Kidney epithelial cell (primary cell): Measurements from ENCODE around the gene GREB1. TPM values are rescaled to one million over a fixed set of nuclear protein-coding genes. Genes with fewer than 3 reads are reported as not detected.

Experiments used
- DNase-seq: peaks from one replicate; pipeline ENCODE4 v3.0.0-alpha.2; 2010; ENCODE audit warnings: low read depth
- H3K27me3 ChIP-seq: 2 replicates; pipeline ENCODE4 v1.6.0; 2011; ENCODE audit warnings: low read length; ENCODE audit not compliant: control insufficient read depth, insufficient read depth
- H3K36me3 ChIP-seq: 2 replicates; pipeline ENCODE4 v1.5.1; 2011; ENCODE audit warnings: low read length; ENCODE audit not compliant: control insufficient read depth, insufficient read depth
- H3K4me3 ChIP-seq: 2 replicates; pipeline ENCODE4 v1.5.1; 2011; ENCODE audit warnings: low read depth, mild to moderate bottlenecking, control low read depth, low read length
- total RNA-seq: library from RNA; depleted of rRNA; stranded (reverse); fragments of >200 nt; gene quantifications from 2 replicates; pipeline ENCODE4 v1.2.3, GENCODE V29; 2015
- TF ChIP-seq, protein P1 (sequence below): IDR thresholded peaks from 2 replicates; pipeline ENCODE4 v1.5.1; 2011; ENCODE audit warnings: mild to moderate bottlenecking, moderate library complexity, low read length, control low read depth, inconsistent platforms; ENCODE audit not compliant: insufficient read depth, poor library complexity, severe bottlenecking

GREB1 gene
- total RNA-seq, 1 donor from 2014 or later, result 2.8 TPM

DNA sequence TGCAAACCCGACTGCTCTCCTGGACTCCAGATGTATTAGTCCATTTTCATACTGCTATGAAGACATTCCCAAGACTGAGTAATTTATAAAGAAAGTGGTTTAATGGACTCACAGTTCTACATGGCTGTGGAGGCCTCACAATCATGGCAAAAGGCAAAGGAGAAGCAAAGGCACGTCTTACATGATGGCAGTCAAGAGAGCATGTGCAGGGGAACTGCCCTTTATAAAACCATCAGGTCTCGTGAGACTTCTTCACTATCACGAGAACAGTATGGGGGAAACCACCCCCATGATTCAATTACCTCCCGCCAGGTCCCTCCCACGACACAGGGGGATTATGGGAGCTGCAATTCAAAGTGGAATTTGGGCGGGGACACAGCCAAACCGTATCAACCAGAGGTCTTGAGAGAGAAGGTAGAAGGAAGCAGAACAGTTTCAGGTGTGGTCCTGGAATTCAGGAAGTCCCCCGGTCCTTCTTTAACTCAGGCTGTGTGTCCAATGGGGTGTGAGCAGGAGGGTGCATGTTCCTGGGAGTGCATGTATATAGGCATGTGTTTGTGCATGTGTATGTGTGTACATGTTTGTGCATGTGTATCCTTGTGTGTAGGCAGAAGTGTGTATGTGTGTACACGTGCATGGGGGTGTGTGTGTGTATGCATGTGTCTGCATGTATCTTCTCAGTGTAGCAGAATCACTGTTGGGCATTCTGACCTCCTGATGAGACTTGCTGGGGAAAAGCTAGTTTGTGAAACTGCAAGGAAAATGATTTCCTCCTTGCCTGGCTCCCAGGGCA, 46.2 kb downstream of the GREB1 start:
- Histone ChIP-seq H3K36me3 (no peaks in the 10 kb centered on the region), H3K4me3 (no peak overlapping the region), H3K27me3 (peaks cover 3% of the 10 kb centered on the region)
- DNase-seq, result no peak
- TF ChIP-seq, protein P1, sequence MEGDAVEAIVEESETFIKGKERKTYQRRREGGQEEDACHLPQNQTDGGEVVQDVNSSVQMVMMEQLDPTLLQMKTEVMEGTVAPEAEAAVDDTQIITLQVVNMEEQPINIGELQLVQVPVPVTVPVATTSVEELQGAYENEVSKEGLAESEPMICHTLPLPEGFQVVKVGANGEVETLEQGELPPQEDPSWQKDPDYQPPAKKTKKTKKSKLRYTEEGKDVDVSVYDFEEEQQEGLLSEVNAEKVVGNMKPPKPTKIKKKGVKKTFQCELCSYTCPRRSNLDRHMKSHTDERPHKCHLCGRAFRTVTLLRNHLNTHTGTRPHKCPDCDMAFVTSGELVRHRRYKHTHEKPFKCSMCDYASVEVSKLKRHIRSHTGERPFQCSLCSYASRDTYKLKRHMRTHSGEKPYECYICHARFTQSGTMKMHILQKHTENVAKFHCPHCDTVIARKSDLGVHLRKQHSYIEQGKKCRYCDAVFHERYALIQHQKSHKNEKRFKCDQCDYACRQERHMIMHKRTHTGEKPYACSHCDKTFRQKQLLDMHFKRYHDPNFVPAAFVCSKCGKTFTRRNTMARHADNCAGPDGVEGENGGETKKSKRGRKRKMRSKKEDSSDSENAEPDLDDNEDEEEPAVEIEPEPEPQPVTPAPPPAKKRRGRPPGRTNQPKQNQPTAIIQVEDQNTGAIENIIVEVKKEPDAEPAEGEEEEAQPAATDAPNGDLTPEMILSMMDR, result no peak

DNA sequence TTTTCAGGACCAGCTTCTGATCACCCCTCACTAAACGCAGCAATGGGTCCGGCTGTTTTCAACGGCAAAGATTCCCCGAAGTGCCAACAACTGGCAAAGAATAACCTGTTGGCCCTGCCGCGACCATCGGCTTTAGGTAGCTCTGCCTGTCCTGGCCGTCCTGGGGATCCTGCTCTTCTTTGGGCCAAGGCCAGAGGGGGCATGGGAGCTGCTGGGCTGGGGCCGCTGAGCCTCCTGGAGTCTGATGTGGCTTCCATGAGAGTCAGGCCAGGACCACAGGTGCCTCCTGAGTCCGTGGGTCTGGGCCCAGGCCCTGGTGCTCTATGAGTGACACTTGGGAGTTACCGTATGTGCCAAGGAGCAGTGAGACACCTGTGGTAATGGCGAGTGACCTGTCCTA, 46.9 kb downstream of the GREB1 start:
- DNase-seq, result no peak
- no peak overlapping the region for H3K4me3 ChIP-seq
- H3K27me3 ChIP-seq, result peaks cover 3% of the 10 kb centered on the region
- TF ChIP-seq, protein P1, result no peak
- H3K36me3 ChIP-seq, result no peaks in the 10 kb centered on the region

DNA sequence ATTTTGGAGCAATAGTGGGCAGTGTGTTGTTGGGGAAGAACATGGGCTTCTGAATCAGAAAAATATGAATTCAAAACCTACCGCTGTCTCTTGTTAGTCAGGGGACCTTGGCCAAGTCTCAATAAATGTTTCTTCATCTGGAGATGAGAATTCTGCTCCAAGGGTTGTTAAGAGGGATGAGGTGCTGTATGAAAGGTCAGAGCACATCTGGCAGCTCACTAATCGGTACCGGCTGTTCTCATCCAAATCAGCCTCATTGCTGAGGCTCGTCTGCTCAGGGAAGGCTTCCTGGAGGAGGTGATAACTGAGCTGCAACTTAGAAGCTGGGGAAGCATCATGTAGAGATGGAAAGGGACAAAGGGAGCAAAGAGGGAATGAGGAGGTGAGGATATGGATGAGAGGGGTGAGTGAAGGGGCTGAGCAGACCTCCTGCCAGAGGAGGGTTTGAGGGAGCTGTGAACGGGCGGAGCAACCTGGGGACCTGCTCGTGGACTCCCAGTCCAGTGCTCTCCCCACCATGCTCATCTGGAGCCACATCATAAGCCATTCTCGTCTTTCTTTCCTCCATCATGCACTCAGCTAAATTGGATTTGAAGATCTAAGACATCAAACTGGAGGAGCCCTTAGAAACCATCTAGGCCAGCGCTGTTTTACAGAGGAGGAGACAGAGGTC, 47.4 kb downstream of the GREB1 start:
- TF ChIP-seq, protein P1, result no peak
- DNase-seq, result no peak
- no peak overlapping the region for H3K4me3 ChIP-seq

DNA sequence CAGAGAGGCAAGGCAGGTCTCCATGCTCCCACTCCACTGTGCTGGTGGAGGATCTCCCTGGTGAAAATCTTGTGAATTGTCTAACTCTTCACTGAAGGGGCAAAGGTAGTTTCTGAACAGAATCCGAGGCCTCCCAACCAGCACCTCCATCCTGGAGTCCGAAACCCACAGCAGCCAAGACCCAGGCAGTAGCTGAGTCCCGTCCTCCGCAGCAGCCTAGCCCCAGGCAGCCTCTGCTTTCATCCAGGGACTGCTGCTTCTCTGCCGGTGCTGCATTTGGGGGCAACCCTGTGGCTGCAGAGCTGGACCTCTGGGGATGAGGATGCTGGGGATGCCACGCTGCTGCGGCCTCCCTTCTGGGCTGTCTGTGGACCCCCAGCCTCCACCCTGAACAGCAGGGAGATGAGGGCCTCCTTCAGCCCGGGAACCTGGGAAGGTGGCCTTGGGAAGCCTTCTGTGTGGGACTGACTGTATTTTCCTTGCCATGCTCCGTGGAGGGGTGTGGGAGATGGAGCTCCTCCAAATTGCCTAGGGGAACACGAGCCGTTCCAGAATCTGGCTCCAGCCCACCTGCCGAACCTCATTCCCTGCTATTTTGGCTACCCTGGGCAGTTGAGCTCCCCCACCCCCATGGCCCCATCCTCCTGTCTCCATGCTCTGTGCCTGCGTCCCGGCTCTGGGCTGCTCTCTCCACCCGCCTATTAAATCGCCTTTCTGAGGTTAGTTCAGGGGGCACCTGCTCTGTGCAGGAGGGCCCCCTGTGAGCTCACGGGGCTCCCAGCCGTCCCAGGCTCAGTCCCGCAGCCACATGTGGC, 48.2 kb downstream of the GREB1 start:
- H3K36me3 ChIP-seq, result no peaks in the 10 kb centered on the region
- TF ChIP-seq, protein P1, result no peak

More for the DNA sequence above, 47.4 kb downstream of the GREB1 start:
- H3K27me3 ChIP-seq, result peaks cover 3% of the 10 kb centered on the region
- no peaks in the 10 kb centered on the region for H3K36me3 ChIP-seq

DNA sequence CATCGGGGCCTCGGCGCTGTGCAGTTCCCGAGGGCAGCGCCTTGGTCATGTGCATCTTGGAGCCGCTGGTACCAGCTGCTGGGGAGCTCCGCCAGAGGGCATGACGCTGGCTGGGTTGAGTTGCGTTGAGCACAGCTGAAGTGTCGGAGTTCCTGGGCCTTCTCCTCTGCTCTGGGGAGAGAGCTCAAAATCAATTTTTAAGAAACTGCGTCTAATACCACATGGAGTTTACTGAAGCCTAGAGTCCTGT, 48.7 kb downstream of the GREB1 start:
- no peak overlapping the region for H3K4me3 ChIP-seq
- TF ChIP-seq, protein P1, result no peak
- peaks cover 3% of the 10 kb centered on the region for H3K27me3 ChIP-seq
- no peak for DNase-seq
- no peaks in the 10 kb centered on the region for H3K36me3 ChIP-seq

More for the DNA sequence above, 48.2 kb downstream of the GREB1 start:
- DNase-seq, result no peak
- Histone ChIP-seq H3K27me3 (peaks cover 3% of the 10 kb centered on the region), H3K4me3 (no peak overlapping the region)
